Posterior vena cava (tissue), 2 donors: ENCODE measurements around the gene CCDC124. TPM values are rescaled to one million over a fixed set of nuclear protein-coding genes. Genes with fewer than 3 reads are reported as not detected.
A peak's percentile ranks its signal among the peaks of the same experiment; 100 is the strongest.

Experiments
- DNase-seq: peaks from one replicate; pipeline ENCODE4 v3.0.0-alpha.2; 2020; ENCODE audit warnings: low spot score
- intact Hi-C, 2 donors: fragments of 100-400 bp; cut with DNase I; formaldehyde crosslinking; loops; one replicate each; pipeline versions ENCODE4 v1.14.1 to v1.14.2; 2022 to 2023
- total RNA-seq, 2 donors: library from RNA; stranded (reverse); fragmentation: NEBNext Ultra II Directional; extraction: Animal tissue kit (Norgen Biotek cat#: 25700); gene quantifications; one replicate each; pipeline ENCODE4 v1.2.1, GENCODE V29; 2021
- donor health status: DM: yes; HTN: yes; CAD: no.
- donor health status: DM: yes; HTN: yes; CAD: no.

CCDC124 gene
- total RNA-seq, 2 donors from 2014 or later, result 48.5 to 73.0 TPM

DNA sequence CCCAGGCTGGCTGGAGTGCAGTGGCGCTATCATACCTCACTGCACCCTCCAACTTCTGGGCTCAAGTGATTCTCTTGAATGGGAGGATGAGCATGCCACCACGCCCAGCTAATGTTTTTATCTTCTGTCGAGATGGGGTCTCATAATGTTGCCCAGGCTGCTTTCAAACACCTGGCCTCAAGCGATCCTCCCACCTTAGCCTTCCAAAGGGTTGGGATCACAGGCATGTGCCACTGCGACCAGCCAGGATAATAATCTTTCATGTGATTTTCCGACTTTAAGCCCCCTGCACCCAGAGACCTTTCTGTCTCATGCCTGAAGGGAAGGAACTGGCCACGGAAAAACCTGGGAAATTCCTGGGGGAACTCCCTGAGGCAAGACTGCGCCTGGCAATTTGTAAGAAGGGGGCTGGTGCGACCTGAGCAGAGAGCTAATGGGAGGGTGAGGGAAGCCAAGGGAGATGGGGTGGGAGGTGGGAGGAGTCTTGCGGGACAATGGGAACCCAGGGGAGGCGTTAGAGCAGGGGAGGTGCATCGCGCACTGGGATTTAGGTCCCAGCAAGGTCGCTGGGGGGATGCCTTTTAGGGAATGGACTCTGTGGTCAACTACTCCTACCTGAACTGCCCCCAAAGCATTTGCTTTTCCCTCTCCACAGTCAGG, 1.2 kb upstream of the CCDC124 start:
- intact Hi-C loops, result no loop called here
- no peak for DNase-seq

DNA sequence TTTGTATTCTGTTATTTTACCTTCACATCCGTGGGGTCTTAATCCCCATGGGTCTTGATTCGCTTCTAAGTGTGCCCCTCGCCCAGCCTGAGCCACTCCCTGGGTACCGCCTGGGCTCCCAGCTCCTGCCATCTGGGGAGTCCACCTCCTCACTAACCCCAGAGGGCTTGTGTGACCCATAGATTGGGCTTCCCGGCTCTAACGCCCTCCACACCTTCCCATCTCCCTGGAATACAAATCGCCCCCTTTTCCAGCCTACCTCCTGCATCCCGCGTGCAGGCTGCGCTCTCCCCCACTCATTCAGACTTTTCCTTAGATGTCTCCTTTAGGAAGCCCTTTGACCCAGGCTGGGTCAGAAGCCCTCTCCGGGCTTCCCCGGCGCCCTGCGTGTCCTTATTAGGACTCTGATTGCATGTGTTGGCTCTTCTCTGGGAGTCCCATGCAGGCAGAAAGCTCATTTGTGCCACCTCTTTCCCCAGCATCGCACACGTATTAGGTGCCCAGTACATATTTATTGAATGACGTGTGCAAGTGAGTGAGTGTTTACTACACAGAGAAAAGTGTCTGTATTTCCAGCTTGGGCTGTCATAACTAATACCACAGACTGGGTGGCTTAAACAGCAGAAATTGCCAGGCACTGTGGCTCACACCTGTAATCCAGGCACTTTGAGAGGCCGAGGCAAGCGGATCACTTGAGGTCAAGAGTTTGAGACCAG, 757 bp downstream of the CCDC124 start:
- intact Hi-C loops, result no loop called here

DNA sequence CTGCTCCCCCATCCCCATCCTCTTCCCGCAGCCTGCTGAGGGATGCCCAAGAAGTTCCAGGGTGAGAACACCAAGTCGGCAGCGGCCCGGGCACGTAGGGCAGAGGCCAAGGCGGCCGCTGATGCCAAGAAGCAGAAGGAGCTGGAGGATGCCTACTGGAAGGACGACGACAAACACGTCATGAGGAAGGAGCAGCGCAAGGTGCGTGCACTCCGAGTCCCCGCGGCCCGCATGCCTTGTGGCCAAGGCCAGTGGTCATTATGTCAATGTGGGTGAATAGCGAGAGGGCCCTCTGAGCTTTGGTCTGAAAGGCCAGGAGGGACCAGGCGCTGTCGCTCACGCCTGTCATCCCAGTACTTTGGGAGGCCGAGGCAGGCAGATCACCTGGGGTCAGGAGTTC, 3.6 kb downstream of the CCDC124 start:
- intact Hi-C loops, result loop anchor here in 1 of 2 donors (5.0 kb wide), 1 partner anchor 74 kb away; no protein-coding TSS in a partner anchor
- no peak for DNase-seq

More for the DNA sequence above, 757 bp downstream of the CCDC124 start:
- DNase-seq, result no peak

DNA sequence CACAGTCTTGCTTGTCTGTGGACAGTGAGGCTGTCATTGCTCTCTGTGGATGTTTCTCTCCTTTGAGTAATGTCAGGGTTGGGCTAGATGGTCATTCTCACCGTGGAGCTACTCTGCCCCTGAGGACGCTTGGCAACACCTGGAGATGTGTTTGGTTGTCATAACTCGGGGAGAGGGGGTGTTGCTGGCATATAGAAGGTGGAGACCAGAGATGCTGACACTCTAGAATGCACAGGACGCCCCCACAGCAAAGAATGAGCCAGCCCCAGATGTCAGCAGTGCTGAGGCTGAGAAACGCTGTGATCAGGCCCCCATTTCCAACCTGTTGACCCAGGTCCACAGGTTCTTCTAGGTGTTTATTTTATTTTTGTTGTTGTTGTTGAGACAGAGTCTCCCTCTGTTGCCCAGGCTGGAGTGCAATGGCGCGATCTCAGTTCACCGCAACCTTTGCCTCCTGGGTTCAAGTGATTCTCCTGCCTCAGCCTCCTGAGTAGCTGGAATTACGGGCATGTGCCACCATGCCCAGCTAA, 4.6 kb downstream of the CCDC124 start:
- no peak for DNase-seq
- intact Hi-C loops, result loop anchor here in 1 of 2 donors (5.0 kb wide), 1 partner anchor 75 kb away; no protein-coding TSS in a partner anchor

DNA sequence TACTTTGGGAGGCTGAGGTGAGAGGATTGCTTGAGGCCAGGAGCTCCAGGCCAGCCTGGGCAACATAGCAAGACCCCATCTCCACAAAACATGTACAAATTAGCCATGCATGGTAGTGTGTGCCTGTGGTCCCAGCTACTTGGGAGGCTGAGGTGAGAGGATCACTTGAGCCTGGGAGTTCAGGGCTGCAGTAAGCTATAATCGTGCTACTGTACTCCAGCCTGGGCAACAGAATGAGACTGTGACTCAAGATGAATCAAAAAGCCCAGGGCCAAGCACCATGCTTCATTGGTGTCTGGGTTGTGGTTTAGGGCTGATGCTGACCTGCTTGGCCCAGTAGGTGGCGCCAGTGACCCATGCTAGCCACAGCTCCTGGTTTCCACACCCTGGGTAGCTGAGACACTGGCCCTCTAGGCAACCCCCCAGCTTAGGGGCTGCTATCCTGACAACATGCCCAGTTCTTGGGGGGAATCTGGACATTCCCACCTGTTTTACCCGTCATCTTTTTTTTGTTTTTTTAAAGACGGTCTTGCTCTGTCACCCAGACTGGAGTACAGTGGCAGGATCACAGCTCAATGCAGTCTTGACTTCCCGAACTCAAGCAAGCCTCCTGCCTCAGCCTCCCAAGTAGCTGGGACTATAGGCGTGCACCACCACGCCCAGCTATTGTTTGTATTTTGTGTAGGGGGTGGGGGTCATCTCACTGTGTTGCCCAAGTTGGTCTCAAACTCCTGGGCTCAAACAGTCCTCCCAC, 5.5 kb downstream of the CCDC124 start:
- DNase-seq, result peak; percentile 96
- intact Hi-C loops, result loop anchor here (2.0 to 5.0 kb wide), 2 partner anchors 59 to 76 kb away; no protein-coding TSS in a partner anchor

DNA sequence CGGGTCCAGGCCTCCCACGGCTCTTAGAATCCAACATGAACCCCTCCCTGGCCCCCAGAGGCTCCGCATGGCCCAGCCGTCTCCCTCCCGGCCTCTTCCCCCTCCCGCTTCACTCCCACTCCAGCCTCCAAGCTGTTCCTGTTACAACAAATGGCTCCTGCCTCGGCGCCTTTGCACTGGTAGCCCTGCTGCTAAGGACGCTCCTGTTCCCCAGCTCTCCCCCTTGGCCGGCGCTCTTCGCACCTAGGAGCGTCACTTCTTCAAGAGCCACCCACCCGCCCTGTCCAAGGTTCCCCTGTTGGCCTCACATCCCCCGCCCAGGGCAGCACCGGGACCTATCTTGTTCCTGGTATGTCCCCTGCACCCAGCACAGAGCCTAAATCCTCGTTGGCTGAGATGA, 9.4 kb downstream of the CCDC124 start:
- intact Hi-C loops, result loop anchor here (5.0 to 10.0 kb wide), 3 partner anchors 55 to 123 kb away; no protein-coding TSS in a partner anchor
- DNase-seq, result no peak

DNA sequence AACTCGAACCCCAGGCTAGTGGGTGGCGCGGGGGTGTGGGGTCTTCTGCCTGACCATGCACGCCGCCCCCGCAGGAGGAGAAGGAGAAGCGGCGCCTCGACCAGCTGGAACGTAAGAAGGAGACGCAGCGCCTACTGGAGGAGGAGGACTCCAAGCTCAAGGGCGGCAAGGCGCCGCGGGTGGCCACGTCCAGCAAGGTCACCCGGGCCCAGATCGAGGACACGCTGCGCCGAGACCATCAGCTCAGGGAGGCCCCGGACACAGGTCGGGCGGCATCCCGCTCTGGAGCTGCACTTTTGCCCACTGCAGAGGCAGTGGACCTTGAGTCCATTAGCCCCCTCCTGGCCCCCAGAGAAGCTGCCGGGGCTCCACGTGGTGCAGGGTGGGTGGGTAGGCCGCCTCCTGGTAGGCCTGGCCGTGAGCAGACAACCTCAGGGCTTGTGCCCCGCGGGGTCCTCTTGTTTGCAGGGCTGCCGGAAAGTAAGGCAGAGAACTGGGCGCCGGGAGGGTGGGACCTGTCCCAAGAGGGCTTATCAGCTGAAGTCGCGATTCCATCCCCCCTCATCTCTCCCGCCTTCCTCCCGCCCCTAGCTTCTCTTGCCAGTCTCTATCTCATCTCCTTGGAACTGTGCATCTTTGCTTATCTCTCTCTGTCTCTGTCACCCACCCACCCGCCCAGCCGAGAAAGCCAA, 9.9 kb downstream of the CCDC124 start:
- intact Hi-C loops, result loop anchor here (5.0 to 10.0 kb wide), 3 partner anchors 55 to 122 kb away; no protein-coding TSS in a partner anchor
- no peak for DNase-seq

DNA sequence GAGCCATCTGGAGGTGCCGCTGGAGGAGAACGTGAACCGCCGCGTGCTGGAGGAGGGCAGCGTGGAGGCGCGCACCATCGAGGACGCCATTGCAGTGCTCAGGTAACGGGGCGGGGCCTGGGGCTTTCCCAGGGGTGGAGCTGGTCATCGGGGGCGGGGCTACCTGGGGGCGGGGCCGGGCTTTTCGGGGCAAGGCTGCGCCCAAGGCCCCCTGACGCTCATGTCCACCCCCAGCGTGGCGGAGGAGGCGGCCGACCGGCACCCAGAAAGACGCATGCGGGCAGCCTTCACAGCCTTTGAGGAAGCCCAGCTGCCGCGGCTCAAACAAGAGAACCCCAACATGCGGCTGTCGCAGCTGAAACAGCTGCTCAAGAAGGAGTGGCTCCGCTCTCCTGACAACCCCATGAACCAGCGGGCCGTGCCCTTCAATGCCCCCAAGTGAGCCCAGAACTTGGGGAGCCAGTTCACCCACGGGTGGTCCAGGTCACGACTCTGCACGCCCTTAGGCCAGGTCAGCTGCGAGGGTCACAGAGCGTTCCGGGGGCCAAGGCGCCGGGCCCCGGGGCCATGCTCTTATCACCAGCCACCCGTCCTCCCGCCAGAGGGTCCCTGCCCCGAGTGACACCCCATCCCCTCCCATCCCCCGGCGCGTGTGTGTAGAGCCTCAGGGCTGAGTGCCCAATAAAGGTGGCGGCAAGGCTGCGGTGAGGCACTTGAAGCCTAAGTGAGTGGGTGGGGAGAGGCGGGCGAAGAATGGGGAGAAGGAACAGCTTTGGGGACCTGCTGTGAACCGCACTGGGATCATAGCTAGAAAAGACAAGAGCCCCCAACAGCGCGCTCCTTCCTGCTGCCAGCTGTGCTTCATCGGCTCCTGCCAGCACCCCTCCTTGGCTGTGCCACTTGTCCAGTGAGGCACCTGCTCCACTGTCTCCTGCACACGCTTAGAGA, 10.7 kb downstream of the CCDC124 start:
- no peak for DNase-seq
- intact Hi-C loops, result loop anchor here (5.0 to 10.0 kb wide), 3 partner anchors 54 to 121 kb away; no protein-coding TSS in a partner anchor

DNA sequence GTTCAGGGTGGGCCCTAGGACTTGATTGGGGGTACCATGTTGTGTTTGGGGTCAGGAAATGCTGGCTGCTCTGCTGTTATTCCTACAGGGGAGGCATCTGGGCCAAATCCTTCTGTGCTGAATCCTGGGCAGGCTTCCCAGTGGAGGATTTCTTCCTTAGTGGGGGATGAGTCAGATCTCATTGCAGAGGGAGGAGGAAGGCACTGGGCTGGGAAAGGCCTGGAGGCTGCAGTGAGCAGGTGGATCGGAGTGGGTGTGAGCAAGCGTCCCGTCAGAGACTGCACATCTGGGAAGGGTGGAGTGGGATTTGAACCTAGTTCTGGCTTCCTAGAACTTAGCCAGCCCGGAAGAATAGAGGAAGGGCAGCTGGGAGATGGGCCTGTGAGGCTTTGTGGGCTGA, 11.5 kb downstream of the CCDC124 start:
- DNase-seq, result no peak
- intact Hi-C loops, result loop anchor here (5.0 to 10.0 kb wide), 3 partner anchors 53 to 120 kb away; no protein-coding TSS in a partner anchor

DNA sequence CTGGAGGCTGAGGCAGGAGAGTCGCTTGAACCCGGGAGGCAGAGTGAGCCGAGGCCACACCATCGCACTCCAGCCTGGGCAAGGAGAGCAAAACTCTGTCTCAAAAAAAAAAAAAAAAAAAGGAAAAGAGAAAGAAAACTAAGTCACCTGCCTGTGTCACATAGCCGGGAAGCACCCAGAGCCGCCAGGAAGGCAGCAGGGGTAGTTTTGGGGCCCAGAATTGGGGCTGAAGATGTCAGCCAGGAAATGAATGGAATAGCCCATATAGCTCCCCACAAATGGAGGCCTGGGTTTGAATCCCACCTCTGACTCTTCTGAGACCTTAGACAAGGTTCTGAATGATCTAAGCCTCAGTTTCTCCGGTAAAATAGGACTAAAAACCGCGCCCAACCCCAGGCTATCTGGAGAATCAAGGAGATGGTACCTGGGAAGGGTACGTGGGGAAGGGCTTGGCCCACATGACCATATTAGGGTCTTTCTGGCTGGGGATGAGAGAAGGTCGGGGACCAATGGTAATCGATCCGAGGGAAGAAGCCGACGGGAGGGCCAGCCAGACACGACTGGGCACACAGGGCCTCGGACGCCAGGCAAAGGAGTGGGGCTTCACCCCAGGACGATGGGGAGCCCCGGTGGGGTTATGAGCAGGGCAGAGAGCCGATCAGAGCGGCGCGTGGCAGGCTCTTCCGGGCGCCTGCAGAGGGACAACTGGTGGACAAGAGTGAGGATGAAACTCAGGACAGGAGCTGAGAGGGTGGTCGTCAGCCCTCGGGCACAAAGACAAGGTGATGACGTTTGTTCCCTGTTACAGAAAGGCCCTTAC, 14.4 kb downstream of the CCDC124 start:
- intact Hi-C loops, result loop anchor here (10.0 kb wide), 2 partner anchors 108 to 118 kb away; no protein-coding TSS in a partner anchor
- DNase-seq, result no peak

DNA sequence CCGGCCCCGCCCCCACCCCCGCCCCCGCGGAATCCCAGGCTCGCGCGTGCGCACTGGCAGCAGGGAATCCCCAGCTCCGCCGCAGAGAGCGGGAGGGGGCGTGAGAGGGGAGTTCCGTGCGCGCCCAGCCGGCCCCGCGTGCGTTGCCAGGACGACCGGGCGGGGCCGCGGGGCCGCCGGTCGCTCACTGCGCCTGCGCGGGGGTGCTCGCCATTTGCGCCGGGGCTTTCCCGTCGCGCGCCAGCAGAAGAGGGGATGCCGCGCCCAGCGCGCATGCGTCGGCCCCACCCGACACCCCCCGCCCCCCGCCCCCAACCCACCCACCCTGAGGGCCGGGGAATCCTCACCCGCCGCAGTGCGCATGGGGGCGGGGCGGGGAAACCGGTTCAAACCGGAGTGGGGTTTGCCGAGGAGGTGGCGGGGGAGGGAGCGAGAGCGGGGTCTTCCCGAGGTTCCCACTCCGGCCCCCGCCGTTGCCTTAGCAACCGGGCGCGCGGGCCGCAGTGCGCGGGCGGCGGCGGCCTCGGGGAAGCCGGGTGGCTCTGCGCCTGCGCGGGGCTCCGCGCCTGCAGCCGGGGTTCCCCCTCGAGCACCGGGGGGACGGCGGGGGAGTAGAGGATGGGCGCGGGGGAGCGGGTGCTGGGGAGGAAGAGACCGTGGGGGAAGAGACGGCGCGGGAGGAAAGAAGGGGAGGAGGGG, 15.1 kb downstream of the CCDC124 start:
- peak; percentile 97 for DNase-seq
- intact Hi-C loops, result loop anchor here (10.0 kb wide), 2 partner anchors 107 to 117 kb away; no protein-coding TSS in a partner anchor

DNA sequence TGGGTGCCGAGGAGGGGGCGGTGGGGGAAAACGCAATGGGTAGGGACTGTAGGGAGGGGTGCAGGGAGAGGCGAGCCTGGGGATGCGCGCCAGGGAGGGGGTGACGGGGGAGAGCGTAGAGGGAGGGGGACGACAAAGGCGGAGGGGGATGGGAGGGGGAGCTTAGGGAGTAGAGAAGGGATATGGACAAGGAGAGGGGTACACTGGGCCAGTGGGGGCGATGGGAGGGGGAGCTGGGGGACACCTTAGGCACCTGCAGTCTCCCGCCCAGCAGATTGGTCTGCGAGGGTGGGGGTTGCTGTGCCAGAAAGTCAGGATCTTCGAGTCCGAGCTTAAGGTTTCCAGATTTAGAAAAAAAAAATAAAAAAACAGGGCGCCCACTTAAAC, 15.7 kb downstream of the CCDC124 start:
- DNase-seq, result no peak
- intact Hi-C loops, result loop anchor here (10.0 kb wide), 2 partner anchors 106 to 116 kb away; no protein-coding TSS in a partner anchor

DNA sequence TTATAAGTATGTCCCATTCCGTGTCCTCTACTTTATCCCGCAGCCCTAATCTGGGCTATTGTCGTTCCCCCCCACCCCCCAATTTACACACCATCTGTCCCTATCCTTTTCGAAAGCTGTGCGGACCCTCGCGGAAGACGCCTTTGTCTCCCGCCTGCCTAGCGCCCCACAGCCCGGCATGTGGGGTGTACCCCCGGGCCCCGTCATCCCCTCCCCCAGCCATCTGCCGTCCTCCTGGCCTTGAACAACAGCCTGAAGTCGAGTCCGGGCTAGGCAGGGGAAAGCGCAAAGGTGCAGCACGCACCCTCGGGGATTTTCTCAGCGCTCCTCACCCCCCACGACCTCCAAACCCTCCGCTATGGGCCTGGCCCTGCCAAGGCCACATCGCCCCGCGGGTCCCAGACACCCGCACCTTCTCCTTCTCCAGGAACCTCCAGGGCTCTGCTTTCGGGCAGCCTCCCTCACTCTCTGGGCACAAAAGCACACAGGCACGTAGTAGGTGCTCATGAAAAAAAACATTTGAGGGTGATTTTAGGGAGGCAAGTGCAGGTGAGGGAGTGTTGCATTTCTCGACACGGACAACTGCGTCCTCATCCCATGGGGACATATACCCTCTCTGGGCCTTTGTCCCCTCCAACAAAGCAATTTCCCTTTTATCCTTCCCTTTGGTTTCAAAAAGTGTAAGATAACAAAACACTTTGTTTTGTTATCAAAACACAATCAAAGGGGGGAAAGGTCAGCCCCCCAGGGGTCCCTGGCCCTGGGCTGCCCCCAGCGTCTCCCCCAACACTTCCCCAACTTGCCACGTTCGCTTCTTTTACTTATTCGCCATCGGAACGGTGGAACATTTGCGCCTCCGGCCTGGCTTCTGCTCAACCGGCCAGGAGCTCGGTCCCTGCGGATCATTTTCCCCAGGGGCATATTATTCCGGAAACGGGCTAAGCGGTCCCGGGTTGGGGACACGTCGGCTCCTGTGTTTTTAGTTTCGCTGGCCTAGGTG, 16.4 kb downstream of the CCDC124 start:
- DNase-seq, result no peak
- intact Hi-C loops, result loop anchor here (10.0 kb wide), 2 partner anchors 106 to 116 kb away; no protein-coding TSS in a partner anchor

DNA sequence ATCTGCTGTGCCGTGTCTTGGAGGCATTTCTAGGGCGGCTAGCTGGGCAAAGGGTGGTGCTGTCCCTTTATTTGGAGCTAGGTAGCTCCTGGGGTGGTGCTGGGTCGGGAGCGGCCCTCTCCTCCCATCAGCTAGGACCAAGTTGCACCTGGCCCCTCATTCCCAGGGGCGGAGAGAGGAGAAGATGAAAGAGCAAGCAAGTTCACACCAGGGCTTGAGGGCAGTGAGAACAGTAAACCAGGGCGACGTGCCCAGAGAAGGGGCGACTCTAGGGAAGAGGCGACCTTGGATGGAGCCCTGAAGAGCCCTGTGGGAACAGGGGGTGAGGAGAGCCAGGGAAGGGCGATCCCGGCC, 17.1 kb downstream of the CCDC124 start:
- intact Hi-C loops, result loop anchor here (10.0 kb wide), 2 partner anchors 105 to 115 kb away; no protein-coding TSS in a partner anchor

More for the DNA sequence above, 17.1 kb downstream of the CCDC124 start:
- DNase-seq, result no peak
